ENCODE results near the gene PDE8A. TPM values are rescaled to one million over a fixed set of nuclear protein-coding genes. Genes with fewer than 3 reads are reported as not detected.
A peak's percentile ranks its signal among the peaks of the same experiment; 100 is the strongest.
"Not testable (repeated sequence)": the region's sequence is repeated elsewhere in the genome, so short reads cannot be mapped to it uniquely, and the experiment has no call there.

Gene PDE8A
- total RNA-seq, 1 donor from 2014 or later: 22.9 TPM

DNA sequence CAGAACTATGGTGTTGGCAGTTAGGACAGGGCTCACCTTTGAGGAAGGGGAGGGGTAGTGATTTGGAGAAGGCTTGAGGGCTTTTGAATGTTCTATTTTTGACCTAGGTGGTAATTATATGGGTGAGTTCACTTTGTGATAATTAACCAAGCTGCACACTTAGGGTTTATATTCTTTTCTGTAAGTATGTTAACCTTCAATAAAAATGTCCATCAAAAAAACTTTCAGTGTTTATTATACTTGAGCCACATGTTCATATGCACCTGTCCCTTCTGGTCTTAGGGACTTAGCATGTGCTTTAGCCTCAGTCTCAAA, 28.4 kb downstream of the PDE8A start:
- H3K36me3 ChIP-seq: no peaks in the 10 kb centered on the region
- H3K9me3 ChIP-seq: no peaks in the 10 kb centered on the region
- no peaks in the 10 kb centered on the region for H3K27me3 ChIP-seq
- TF ChIP-seq, protein P1, sequence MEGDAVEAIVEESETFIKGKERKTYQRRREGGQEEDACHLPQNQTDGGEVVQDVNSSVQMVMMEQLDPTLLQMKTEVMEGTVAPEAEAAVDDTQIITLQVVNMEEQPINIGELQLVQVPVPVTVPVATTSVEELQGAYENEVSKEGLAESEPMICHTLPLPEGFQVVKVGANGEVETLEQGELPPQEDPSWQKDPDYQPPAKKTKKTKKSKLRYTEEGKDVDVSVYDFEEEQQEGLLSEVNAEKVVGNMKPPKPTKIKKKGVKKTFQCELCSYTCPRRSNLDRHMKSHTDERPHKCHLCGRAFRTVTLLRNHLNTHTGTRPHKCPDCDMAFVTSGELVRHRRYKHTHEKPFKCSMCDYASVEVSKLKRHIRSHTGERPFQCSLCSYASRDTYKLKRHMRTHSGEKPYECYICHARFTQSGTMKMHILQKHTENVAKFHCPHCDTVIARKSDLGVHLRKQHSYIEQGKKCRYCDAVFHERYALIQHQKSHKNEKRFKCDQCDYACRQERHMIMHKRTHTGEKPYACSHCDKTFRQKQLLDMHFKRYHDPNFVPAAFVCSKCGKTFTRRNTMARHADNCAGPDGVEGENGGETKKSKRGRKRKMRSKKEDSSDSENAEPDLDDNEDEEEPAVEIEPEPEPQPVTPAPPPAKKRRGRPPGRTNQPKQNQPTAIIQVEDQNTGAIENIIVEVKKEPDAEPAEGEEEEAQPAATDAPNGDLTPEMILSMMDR (IDR thresholded peaks at IDR 0.05): no peak
- peaks cover 5 to 36% of the 10 kb centered on the region in 2 donors for H3K4me1 ChIP-seq
- no peak for DNase-seq (ENCODE audit: low spot score in 2 of 2)
- H3K4me3 ChIP-seq: no peak overlapping the region
- intact Hi-C loops (cut with DNase I): loop anchor here (2.0 kb wide), 1 partner anchor 29 kb away; the partner anchor contains the start of gene PDE8A
- peak overlapping the region; percentile 79 to 89 for H3K27ac ChIP-seq

DNA sequence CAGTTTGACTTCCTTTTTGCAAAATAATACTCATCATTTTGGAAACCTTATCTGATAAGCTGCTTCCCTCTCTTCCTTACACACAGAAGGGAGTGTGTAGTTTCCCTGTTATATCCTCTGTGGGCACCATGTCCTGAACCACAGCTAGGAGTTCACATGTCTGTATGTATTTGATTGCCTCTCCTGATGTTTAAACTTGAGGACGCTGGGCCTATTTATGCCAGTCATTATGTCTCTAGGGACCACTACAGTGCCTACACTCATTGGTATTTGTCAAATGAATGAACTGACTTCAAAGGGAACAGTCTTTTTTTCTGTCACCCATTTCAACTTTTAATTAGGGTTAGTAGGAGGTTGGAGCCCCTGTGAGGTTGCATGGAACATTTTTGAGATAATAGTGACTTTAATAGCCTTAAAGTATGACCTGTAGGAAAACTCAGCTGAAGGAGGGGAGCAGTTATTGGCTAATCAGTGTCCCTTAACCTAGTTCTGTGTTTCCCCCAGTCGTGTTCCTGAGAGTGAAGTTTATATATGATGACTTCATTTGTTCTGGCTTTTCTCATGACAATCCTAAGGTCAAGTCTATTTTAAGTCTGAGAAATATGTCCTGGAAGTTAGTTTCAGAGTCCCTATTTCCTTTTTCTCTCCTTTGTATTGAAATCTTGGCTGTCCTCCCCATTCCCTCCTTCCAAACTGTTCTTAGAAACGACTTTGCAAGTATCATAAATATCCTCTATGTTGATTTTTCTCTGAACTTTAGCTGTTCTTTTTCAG, 28.9 kb downstream of the PDE8A start:
- DNase-seq (ENCODE audit: low spot score in 2 of 2): no peak
- Histone ChIP-seq H3K27me3 (no peaks in the 10 kb centered on the region), H3K36me3 (no peaks in the 10 kb centered on the region), H3K4me1 (peaks cover 5 to 34% of the 10 kb centered on the region in 2 donors), H3K9me3 (no peaks in the 10 kb centered on the region), H3K27ac (peak overlapping the region; percentile 79 to 89), H3K4me3 (no peak overlapping the region)
- intact Hi-C loops (cut with DNase I): loop anchor here (2.0 kb wide), 1 partner anchor 30 kb away; the partner anchor contains the start of gene PDE8A
- TF ChIP-seq, protein P1 (IDR thresholded peaks at IDR 0.05): no peak

DNA sequence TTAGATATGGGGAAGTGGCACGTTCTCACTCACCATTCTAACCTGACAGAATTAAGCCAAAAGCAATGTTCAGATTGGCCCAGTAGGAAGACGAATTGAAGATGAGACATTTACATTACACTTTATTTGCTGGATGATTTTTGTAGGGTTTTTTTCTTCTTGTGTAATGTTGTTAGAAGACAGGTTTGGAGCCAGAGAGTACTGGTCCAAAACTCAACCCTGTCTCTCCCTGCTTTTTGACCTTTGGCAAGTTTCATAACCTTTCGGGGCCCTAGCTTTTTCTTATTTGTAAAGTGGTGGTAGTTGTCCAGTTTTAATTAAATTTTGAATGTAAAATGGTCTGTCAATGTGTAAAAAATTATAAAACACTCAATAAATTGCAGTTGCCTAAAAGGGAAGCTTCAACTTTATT, 29.5 kb downstream of the PDE8A start:
- Histone ChIP-seq H3K4me3 (no peak overlapping the region), H3K27ac (peak overlapping the region; percentile 79 to 89), H3K27me3 (no peaks in the 10 kb centered on the region), H3K9me3 (no peaks in the 10 kb centered on the region), H3K4me1 (peaks cover 5 to 29% of the 10 kb centered on the region in 2 donors), H3K36me3 (no peaks in the 10 kb centered on the region)
- TF ChIP-seq, protein P1 (IDR thresholded peaks at IDR 0.05): no peak
- DNase-seq (ENCODE audit: low spot score in 2 of 2): no peak
- intact Hi-C loops (cut with DNase I): loop anchor here (2.0 kb wide), 1 partner anchor 30 kb away; the partner anchor contains the start of gene PDE8A

DNA sequence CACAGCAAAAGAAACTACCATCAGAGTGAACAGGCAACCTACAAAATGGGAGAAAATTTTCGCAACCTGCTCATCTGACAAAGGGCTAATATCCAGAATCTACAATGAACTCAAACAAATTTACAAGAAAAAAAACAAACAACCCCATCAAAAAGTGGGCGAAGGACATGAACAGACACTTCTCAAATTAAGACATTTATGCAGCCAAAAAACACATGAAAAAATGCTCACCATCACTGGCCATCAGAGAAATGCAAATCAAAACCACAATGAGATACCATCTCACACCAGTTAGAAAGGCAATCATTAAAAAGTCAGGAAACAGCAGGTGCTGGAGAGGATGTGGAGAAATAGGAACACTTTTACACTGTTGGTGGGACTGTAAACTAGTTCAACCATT, 30.1 kb downstream of the PDE8A start:
- not testable (repeated sequence) for H3K9me3 ChIP-seq; H3K27me3 ChIP-seq; H3K36me3 ChIP-seq; H3K4me3 ChIP-seq; DNase-seq (ENCODE audit: low spot score in 2 of 2)
- peak overlapping the region; percentile 79 to 89 for H3K27ac ChIP-seq
- H3K4me1 ChIP-seq: peaks cover 5 to 27% of the 10 kb centered on the region in 2 donors
- intact Hi-C loops (cut with DNase I): loop anchor here (2.0 kb wide), 1 partner anchor 31 kb away; the partner anchor contains the start of gene PDE8A

DNA sequence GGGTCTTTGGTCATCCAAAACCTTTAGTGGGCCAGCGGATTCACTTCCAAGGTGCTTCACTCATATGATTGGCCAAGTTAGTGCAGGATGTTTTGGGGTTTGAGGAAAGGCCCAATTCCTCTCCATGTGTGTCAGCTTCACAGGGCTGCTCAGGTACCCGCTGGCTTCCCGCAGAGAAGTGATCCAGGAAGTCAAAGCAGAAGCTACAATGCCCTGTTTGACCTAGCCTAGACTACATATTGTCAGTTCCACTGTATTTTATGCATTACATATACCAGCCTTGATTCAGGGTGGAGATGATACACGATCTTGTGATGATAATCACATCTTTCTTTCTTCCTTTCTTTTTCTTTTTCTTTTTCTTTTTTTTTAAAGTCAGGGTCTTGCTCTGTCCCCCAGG, 32.1 kb downstream of the PDE8A start:
- intact Hi-C loops (cut with DNase I): no loop called here

DNA sequence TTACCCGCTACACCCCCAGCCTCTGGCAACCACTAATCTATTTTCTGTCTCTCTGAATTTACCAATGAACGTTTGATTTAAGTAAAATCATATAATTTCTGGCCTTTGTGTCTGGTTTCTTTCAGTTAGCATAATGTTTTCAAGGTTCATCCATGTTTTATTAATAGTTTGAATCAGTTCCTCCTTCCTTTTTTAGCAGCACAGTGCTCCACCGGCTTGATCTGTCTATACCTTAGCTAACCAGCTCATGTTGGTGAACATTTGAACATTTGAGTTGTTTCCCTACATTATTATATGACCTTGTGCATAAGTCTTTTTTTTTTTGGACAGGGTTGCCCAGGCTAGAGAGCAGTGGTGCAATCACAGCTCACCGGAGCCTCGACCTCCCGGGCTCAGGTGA, 33.3 kb downstream of the PDE8A start:
- TF ChIP-seq, protein P1 (IDR thresholded peaks at IDR 0.05): no peak
- no peak overlapping the region for H3K4me3 ChIP-seq
- H3K4me1 ChIP-seq: peaks cover 5 to 7% of the 10 kb centered on the region in 2 donors
- H3K27me3 ChIP-seq: no peaks in the 10 kb centered on the region
- no peaks in the 10 kb centered on the region for H3K9me3 ChIP-seq
- H3K27ac ChIP-seq: no peak overlapping the region
- DNase-seq (ENCODE audit: low spot score in 2 of 2): no peak
- H3K36me3 ChIP-seq: no peaks in the 10 kb centered on the region
- intact Hi-C loops (cut with DNase I): no loop called here

More for the DNA sequence above, 32.1 kb downstream of the PDE8A start:
- DNase-seq (ENCODE audit: low spot score in 2 of 2): no peak
- Histone ChIP-seq H3K4me3 (no peak overlapping the region), H3K27me3 (no peaks in the 10 kb centered on the region), H3K9me3 (no peaks in the 10 kb centered on the region), H3K27ac (no peak overlapping the region), H3K4me1 (peaks cover 5 to 14% of the 10 kb centered on the region in 2 donors), H3K36me3 (no peaks in the 10 kb centered on the region)
- TF ChIP-seq, protein P1 (IDR thresholded peaks at IDR 0.05): no peak

Data from ascending aorta (tissue), 2 donors.